GM18951 (cell line): ENCODE results near the gene ANXA2R.
A peak's percentile ranks its signal among the peaks of the same experiment; 100 is the strongest.
"Not testable (repeated sequence)": the region's sequence is repeated elsewhere in the genome, so short reads cannot be mapped to it uniquely, and the experiment has no call there.

ENCODE experiments used
- POLR2A ChIP-seq: IDR thresholded peaks from 4 replicates; pipeline ENCODE4 v1.6.1; 2011; ENCODE audit warnings: mild to moderate bottlenecking; ENCODE audit not compliant: insufficient read length, insufficient read depth; ENCODE audit errors: extremely low read depth
- in situ Hi-C: fragments of 300-500 bp; cut with MboI; formaldehyde crosslinking; loops from one replicate; pipeline ENCODE4 v1.12.0; 2022; ENCODE audit warnings: low sequenced_read_pairs, mixed read lengths, inconsistent platforms; ENCODE audit not compliant: unreplicated experiment

Gene ANXA2R

GRCh38 chr5:43036409-43036808 lies 3.7 kb downstream of the ANXA2R start:
- no peak for TF ChIP-seq POLR2A
- in situ Hi-C loops = no loop called here

DNA sequence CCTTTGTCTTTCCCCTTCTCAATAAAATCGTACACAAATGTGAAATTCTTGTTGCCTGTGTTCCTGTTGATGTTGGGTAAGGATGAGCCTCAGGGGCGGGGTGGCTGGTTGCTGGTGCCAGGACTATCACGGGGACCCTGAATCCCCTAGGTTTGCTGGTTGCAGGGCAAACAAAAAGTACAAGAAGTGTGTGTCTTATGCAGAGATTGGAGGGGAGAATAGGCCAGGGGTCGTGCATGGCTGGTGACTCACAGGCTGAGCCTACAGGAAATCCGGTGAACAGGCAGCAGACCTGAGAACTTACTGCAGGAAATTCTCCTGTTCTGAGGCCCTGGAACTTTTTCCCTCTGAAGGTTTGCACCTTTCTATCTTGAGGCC lies 5.5 kb downstream of the ANXA2R start:
- in situ Hi-C loops = no loop called here
- TF ChIP-seq POLR2A = no peak

GRCh38 chr5:43033841-43034590 lies 6.1 kb downstream of the ANXA2R start:
- in situ Hi-C loops = no loop called here
- no peak for TF ChIP-seq POLR2A

DNA sequence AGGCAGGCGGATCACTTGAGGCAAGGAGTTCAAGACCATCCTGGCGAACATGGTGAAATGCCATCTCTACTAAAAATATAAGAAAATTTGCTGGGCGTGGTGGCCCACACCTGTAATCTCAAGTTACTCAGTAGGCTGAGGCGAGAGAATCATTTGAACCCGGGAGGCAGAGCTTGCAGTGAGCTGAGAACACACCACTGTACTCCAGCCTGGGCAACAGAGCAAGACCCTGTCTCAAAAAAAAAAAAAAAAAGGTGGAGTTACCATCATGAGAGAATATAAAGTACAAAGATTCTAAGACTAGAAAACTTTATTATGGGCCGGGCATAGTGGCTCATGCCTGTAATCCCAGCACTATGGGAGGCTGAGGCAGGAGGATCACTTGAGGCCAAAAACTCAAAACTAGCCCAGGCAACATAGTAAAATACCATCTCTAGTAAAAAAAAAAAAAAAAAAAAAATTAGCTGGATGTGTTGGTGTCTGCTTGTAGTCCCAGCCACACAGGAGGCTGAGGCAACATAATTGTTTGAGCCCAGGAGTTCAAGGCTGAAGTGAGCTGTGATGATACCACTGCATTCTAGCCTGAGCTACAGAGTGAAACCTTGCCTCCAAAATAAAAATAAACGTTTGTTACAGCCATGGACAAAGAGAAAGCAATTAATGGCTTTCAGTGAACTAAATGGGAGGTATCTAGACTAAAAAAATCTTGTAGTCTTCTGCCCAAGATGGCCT lies 12.9 kb downstream of the ANXA2R start:
- in situ Hi-C loops = no loop called here
- no peak for TF ChIP-seq POLR2A

DNA sequence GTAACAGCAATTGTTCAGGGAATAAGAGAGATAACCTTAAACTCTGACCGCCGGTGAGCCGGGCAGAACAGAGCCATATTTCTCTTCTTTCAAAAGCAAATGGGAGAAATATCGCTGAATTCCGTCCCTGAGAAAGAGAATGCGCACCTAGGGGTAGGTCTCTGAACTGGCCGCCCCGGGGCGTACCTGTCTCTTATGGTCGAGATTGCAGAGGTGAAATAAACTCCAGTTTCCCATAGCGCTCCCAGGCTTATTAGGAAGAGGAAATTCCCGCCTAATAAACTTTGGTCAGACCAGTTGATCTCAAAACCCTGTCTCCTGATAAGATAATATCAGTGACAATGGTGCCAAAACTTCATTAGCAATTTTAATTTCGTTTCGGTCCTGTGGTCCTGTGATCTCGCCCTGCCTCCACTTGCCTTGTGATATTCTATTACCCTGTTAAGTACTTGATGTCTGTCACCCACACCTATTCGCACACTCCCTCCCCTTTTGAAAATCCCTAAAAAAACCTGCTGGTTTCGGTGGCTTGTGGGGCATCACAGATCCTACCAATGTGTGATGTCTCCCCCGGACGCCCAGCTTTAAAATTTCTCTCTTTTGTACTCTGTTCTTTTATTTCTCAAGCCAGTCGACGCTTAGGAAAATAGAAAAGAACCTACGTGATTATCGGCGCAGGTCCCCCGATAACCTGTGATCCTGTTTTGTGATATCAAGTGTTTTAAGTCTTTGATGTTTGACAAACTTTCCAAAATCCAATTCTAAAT lies 14.8 kb downstream of the ANXA2R start:
- in situ Hi-C loops = not testable (repeated sequence)

- TF ChIP-seq POLR2A = no peak
- in situ Hi-C loops = no loop called here
Observed at GRCh38 chr5:43024217-43024616, 15.9 kb downstream of the ANXA2R start.

DNA sequence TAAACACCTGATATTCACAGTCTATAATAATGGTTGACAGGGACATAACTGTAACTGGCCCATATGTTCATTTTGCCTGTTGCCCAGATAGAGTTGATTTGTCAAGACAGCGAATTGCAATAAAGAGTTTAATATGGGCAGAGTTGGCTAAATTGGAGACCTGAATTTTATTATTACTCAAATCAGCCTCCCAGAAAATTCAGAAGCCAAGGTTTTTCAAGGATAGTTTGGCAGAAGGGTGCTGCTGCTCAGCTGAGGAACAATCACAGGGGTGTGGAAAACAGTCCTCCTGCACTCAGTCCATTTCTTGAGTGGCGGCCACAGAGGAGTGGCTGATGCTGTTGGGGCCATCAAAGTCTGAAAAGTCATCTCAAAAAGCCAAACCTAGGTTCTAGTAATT lies 19.0 kb downstream of the ANXA2R start:
- in situ Hi-C loops = no loop called here
- no peak for TF ChIP-seq POLR2A

DNA sequence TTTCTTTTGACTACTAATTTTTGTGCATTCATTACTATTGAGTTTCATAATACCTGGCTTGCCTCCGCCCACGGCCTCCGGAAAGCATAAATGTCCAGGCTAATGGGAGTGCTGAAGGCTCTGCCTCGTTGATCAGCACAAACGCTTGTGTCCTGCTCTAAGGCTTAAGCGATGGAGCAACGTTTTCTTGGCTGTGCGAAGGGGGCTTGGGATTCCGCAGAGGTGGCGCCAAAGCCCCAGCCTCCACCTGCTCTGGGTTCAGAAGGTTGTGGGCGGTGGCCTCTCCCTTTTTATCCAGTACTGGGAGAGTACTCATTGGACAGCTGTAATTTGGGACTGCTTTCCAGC lies 19.7 kb downstream of the ANXA2R start:
- in situ Hi-C loops = no loop called here
- TF ChIP-seq POLR2A = no peak

GRCh38 chr5:43019614-43020398 lies 20.3 kb downstream of the ANXA2R start:
- in situ Hi-C loops = no loop called here
- peak; percentile 40 for TF ChIP-seq POLR2A

DNA sequence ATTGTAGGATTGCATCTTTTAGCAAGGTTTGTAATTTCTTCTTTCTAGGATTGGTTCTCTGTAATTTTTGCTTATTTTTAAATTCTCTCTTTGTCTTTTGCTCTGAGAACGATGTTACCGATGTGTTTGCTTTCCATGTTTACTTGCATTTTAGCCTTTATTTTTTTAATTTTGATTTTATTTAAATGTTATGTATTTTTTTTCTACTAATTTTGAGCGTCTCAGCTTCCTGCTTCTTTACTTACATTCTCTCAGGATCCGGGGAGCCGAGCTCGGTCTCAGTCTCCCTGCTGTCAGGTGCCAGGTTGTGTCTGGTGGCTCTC lies 20.9 kb downstream of the ANXA2R start:
- in situ Hi-C loops = no loop called here
- TF ChIP-seq POLR2A = peak; percentile 52

GRCh38 chr5:43017428-43017815 lies 22.7 kb downstream of the ANXA2R start:
- TF ChIP-seq POLR2A = no peak
- in situ Hi-C loops = no loop called here

DNA sequence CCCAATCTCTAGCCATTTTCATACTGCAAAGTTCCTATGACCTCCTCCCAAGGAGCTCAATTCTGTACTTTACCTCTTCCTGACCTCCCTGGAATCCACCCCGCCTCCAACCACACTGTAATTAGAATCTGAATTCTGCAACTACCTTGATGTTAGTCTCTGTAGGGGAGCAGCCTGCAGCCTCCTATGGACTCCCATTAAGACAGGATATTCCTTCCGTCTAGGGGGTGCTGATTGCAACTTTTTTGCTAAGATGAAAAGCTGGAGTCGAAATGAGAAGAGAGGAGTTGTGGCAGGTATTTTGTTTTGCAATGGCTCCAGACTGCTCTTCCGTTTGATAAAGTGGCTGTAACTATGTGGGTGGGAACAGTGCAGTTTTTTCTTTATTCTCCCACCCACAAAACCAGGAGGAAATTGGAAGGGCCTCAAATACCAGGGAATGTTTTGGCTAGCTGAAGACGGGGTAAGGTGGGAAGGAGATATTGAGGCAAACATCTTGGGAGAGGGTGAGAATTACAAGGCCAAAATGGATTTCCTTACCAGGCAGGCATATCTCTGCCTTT lies 23.8 kb downstream of the ANXA2R start:
- in situ Hi-C loops = no loop called here
- no peak for TF ChIP-seq POLR2A

GRCh38 chr5:43014522-43014921 lies 25.6 kb downstream of the ANXA2R start:
- in situ Hi-C loops = no loop called here
- TF ChIP-seq POLR2A = no peak
